HepG2 (cell line): Measurements from ENCODE around the gene ZBBX. TPM values are rescaled to one million over a fixed set of nuclear protein-coding genes. Genes with fewer than 3 reads are reported as not detected.
"Not testable (repeated sequence)": the region's sequence is repeated elsewhere in the genome, so short reads cannot be mapped to it uniquely, and the experiment has no call there.

Experiments
- ATAC-seq: fragments of 200-7000 bp; cut with Tn5 transposase; 3 replicates; pipeline ENCODE4 v1.9.1; 2020; ENCODE audit warnings: mild to moderate bottlenecking, moderate library complexity
- BruUV-seq: library from RNA; stranded (reverse); fragments of 400-500 nt; replicated peaks from 2 replicates; lab custom pipeline; 2021; lab: Mats Ljungman, UMichigan
- CTCF ChIA-PET: fragments of 300-600 bp; formaldehyde crosslinking; extraction: SDS; loops from one replicate; lab custom pipeline; 2021; ENCODE audit warnings: low total read pairs, inconsistent platforms, low intra/inter-chr PET ratio; lab: Yijun Ruan, JAX
- POLR2A ChIA-PET: fragments of 350-600 bp; sonication (Branson Sonifier 250); formaldehyde crosslinking; loops from one replicate; lab custom pipeline; 2020; ENCODE audit warnings: antibody characterized with exemption, inconsistent platforms; lab: Yijun Ruan, JAX
- DNase-seq: peaks from one replicate; pipeline ENCODE4 v3.0.0-alpha.2; 2015; ENCODE audit warnings: low spot score
- FAIRE-seq: peaks from 3 replicates; lab custom pipeline; 2011; peaks lifted over from hg19 to GRCh38; lab: Jason Lieb, UNC
- H2AFZ ChIP-seq: one replicate; pipeline ENCODE4 v1.6.1; 2011; ENCODE audit warnings: low read length, inconsistent platforms
- H3K27ac ChIP-seq: fragments of 300-600 bp; 3 replicates; pipeline ENCODE4 v1.8.0; 2011; ENCODE audit warnings: mixed run types, mild to moderate bottlenecking, mixed read lengths, low read length, inconsistent platforms; ENCODE audit not compliant: insufficient read depth; ENCODE audit errors: extremely low read length
- H3K27me3 ChIP-seq, 2 experiments: fragments of 200-600 bp in 1 of 2; 2 replicates in 1 of 2; 3 replicates in 1 of 2; pipeline versions ENCODE4 v1.6.0 to v1.8.0; 2011; ENCODE audit warnings: low read length in 2 of 2, mild to moderate bottlenecking in 2 of 2, moderate library complexity in 2 of 2, inconsistent platforms in 1 of 2; ENCODE audit not compliant: insufficient read depth in 2 of 2, control insufficient read depth in 1 of 2
- H3K36me3 ChIP-seq, 2 experiments: fragments of 200-600 bp in 1 of 2; replicated peaks in 1 of 2; 2 replicates in 1 of 2; 3 replicates in 1 of 2; pipeline versions ENCODE4 v1.5.1 to v1.8.0; 2011; ENCODE audit warnings: low read length in 2 of 2, inconsistent platforms in 1 of 2; ENCODE audit not compliant: insufficient read depth in 2 of 2, control insufficient read depth in 1 of 2
- H3K4me1 ChIP-seq: 2 replicates; pipeline ENCODE4 v1.5.1; 2012; ENCODE audit warnings: low read length, inconsistent platforms; ENCODE audit not compliant: insufficient read depth
- H3K4me2 ChIP-seq: 2 replicates; pipeline ENCODE4 v1.6.0; 2011; ENCODE audit warnings: low read depth, low read length, inconsistent platforms
- H3K4me3 ChIP-seq, 3 experiments: fragments of 200-600 bp in 1 of 3; sonication (generic), shearing (Covaris generic) in 1 of 3; replicated peaks in 1 of 3; 2 replicates each; pipeline ENCODE4 v1.5.1; 2011 to 2016; ENCODE audit warnings: low read length in 3 of 3, inconsistent platforms in 2 of 3, low read depth in 2 of 3, mild to moderate bottlenecking in 2 of 3, control low read depth in 1 of 3, mixed read lengths in 1 of 3; ENCODE audit not compliant: insufficient read depth in 1 of 3
- H3K79me2 ChIP-seq: one replicate; pipeline ENCODE4 v1.6.1; 2011; ENCODE audit warnings: low read length, inconsistent platforms; ENCODE audit not compliant: insufficient read depth
- H3K9ac ChIP-seq: 2 replicates; pipeline ENCODE4 v1.6.0; 2011; ENCODE audit warnings: mild to moderate bottlenecking, low read depth, low read length, inconsistent platforms; ENCODE audit not compliant: insufficient read depth
- H3K9me3 ChIP-seq: 2 replicates; pipeline ENCODE4 v1.5.1; 2012; ENCODE audit warnings: mild to moderate bottlenecking, low read length
- H4K20me1 ChIP-seq: 2 replicates; pipeline ENCODE4 v1.6.0; 2011; ENCODE audit warnings: inconsistent platforms, mild to moderate bottlenecking, low read length, moderate library complexity; ENCODE audit not compliant: insufficient read depth
- DR1 ChIP-seq: sonication (generic); formaldehyde crosslinking; IDR thresholded peaks from 2 replicates; pipeline ENCODE4 v1.8.0; 2021; ENCODE audit warnings: mild to moderate bottlenecking, missing genetic modification reagents, inconsistent platforms
- FOSL1 ChIP-seq: sonication (generic); formaldehyde crosslinking; IDR thresholded peaks from 2 replicates; pipeline ENCODE4 v1.9.0; 2021; ENCODE audit warnings: missing genetic modification reagents, borderline replicate concordance
- IKZF4 ChIP-seq: sonication (generic); formaldehyde crosslinking; IDR thresholded peaks from 2 replicates; pipeline ENCODE4 v1.5.1; 2020; ENCODE audit warnings: borderline replicate concordance, mild to moderate bottlenecking, low read depth, missing genetic modification reagents; ENCODE audit errors: not compliant biosample characterization
- RBAK ChIP-seq: sonication (generic); formaldehyde crosslinking; IDR thresholded peaks from 2 replicates; pipeline ENCODE4 v1.5.1; 2020; ENCODE audit warnings: mild to moderate bottlenecking, missing genetic modification reagents
- RXRB ChIP-seq: IDR thresholded peaks from 2 replicates; pipeline ENCODE4 v1.6.1; 2016; ENCODE audit warnings: borderline replicate concordance, missing genetic modification reagents, missing compliant biosample characterization
- SIX4 ChIP-seq: sonication (generic); formaldehyde crosslinking; IDR thresholded peaks from 2 replicates; pipeline ENCODE4 v1.4.0; 2020; ENCODE audit warnings: missing genetic modification reagents
- ZNF547 ChIP-seq: sonication (generic); formaldehyde crosslinking; IDR thresholded peaks from 2 replicates; pipeline ENCODE4 v1.5.1; 2020; ENCODE audit warnings: mild to moderate bottlenecking, missing genetic modification reagents
- WGBS: methylation state at CpG from one replicate; pipeline ENCODE4 v1.1.6; 2017; ENCODE audit warnings: low lambda C conversion rate; 5-methylcytosine and 5-hydroxymethylcytosine counted together
- in situ Hi-C: cut with HindIII; loops from 2 replicates; pipeline ENCODE4 v1.10.0; 2017; ENCODE audit warnings: low pct_unique_long_range_greater_than_20kb; ENCODE audit not compliant: extremely low pct_ligation_motif_present
- intact Hi-C: fragments of 100-400 bp; cut with micrococcal nuclease; formaldehyde crosslinking; loops from one replicate; pipeline ENCODE4 v1.10.0; 2022; ENCODE audit not compliant: unreplicated experiment
- polyA plus RNA-seq, 8 experiments: library from polyadenylated mRNA; depleted of rRNA in 3 of 8; stranded (reverse) in 7 of 8; unstranded in 1 of 8; fragments of >200 nt; fragmentation: Illumina TruSeq in 4 of 8; extraction: Trizol in 4 of 8; gene quantifications; 2 replicates each; pipeline versions ENCODE4 v1.2.1 to v1.2.3, GENCODE V29; 2011 to 2016; ENCODE audit warnings: low read depth in 4 of 8, missing spikeins in 1 of 8, mixed read lengths in 1 of 8; ENCODE audit not compliant: insufficient read depth in 1 of 8
- total RNA-seq, 5 experiments: library from RNA; depleted of rRNA; stranded (reverse); fragments of >200 nt; fragmentation: Illumina TruSeq; extraction: Trizol; gene quantifications; 2 replicates each; pipeline ENCODE4 v1.2.3, GENCODE V29; 2016; ENCODE audit warnings: low read depth in 1 of 5
- TF ChIP-seq, protein P1 (sequence below): sonication (generic); formaldehyde crosslinking; IDR thresholded peaks from 2 replicates; pipeline ENCODE4 v1.4.0; 2020; ENCODE audit warnings: mild to moderate bottlenecking, missing genetic modification reagents

Gene ZBBX
- total and polyA plus RNA-seq, 2 of the 13 experiments (the other 11 are each of a cell fraction or from before 2014, with no cell fraction given) = not detected

DNA sequence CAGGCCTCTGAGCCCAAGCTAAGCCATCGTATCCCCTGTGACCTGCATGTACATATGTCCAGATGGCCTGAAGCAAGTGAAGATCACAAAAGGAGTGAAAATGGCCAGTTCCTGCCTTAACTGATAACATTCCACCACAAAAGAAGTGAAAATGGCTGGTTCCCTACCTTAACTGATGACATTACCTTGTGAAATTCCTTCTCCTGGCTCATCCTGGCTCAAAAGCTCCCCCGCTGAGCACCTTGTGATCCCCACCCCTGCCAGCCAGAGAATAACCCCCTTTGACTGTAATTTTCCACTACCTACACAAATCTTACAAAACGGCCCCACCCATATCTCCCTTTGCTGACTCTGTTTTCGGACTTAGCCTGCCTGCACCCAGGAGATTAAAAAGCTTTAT is 42.3 kb upstream of the ZBBX start:
- H3K27me3 ChIP-seq, H3K36me3 ChIP-seq, H3K9me3 ChIP-seq, H3K27ac ChIP-seq, H2AFZ ChIP-seq, BruUV-seq, H3K79me2 ChIP-seq, H3K4me1 ChIP-seq, H3K9ac ChIP-seq, H3K4me3 ChIP-seq, intact Hi-C loops, H3K4me2 ChIP-seq, POLR2A ChIA-PET, H4K20me1 ChIP-seq, DNase-seq, FAIRE-seq, CTCF ChIA-PET, ATAC-seq: not testable (repeated sequence)
- 14% methylated on average over 4 of the region's 4 CpGs for WGBS
- in situ Hi-C loops = loop anchor here (25.0 kb wide), 1 partner anchor 265 kb away; no protein-coding TSS in a partner anchor

DNA sequence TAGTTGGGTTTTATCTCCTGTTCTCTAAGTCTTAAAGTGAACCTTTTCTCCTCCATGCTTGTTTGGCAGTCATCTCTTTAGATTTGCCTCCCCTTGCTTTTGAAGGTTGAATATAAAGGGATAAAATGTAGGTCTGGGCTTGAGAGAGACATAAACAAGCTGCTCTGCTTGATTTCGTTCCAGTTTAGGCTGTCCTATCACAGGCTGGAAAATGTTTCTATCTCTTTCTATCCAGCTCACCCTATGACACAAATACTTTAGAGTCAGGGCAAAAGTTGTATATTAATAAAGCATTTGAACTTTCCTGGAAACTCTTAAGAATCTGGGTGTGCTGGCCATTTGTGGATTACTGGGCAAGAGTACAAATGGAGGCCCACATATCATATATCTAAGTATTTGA is 29.5 kb upstream of the ZBBX start:
- WGBS = 0% methylated on average over 1 of the region's 1 CpG
- H3K36me3 ChIP-seq = no peaks in the 10 kb centered on the region
- H3K27ac ChIP-seq = no peak overlapping the region
- TF ChIP-seq DR1 (CRISPR knock-in tag) (no peak), RXRB (CRISPR knock-in tag) (no peak), RBAK (CRISPR knock-in tag) (no peak), IKZF4 (no peak), SIX4 (no peak), FOSL1 (CRISPR knock-in tag) (no peak), ZNF547 (CRISPR knock-in tag) (no peak)
- TF ChIP-seq, protein P1, sequence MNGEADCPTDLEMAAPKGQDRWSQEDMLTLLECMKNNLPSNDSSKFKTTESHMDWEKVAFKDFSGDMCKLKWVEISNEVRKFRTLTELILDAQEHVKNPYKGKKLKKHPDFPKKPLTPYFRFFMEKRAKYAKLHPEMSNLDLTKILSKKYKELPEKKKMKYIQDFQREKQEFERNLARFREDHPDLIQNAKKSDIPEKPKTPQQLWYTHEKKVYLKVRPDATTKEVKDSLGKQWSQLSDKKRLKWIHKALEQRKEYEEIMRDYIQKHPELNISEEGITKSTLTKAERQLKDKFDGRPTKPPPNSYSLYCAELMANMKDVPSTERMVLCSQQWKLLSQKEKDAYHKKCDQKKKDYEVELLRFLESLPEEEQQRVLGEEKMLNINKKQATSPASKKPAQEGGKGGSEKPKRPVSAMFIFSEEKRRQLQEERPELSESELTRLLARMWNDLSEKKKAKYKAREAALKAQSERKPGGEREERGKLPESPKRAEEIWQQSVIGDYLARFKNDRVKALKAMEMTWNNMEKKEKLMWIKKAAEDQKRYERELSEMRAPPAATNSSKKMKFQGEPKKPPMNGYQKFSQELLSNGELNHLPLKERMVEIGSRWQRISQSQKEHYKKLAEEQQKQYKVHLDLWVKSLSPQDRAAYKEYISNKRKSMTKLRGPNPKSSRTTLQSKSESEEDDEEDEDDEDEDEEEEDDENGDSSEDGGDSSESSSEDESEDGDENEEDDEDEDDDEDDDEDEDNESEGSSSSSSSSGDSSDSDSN (CRISPR knock-in tag) = no peak
- POLR2A ChIA-PET = no interaction called here
- no peaks in the 10 kb centered on the region for H3K79me2 ChIP-seq
- H3K27me3 ChIP-seq = no peaks in the 10 kb centered on the region
- BruUV-seq = no TSS peak
- no peaks in the 10 kb centered on the region for H3K9me3 ChIP-seq
- H4K20me1 ChIP-seq = no peaks in the 10 kb centered on the region
- FAIRE-seq = no peak
- in situ Hi-C loops (loop anchor here (5.0 to 25.0 kb wide), 2 partner anchors 278 to 473 kb away; no protein-coding TSS in a partner anchor), intact Hi-C loops (loop anchor here (10.0 kb wide), 1 partner anchor 635 kb away; no protein-coding TSS in a partner anchor)
- no peak for ATAC-seq
- H3K9ac ChIP-seq = no peak overlapping the region
- no peak overlapping the region for H2AFZ ChIP-seq
- CTCF ChIA-PET = no interaction called here
- no peak overlapping the region for H3K4me2 ChIP-seq
- no peak for DNase-seq
- no peaks in the 10 kb centered on the region for H3K4me1 ChIP-seq
- H3K4me3 ChIP-seq = no peak overlapping the region
